AG04449 (cell line): ENCODE measurements around the gene GPR34.

ENCODE experiments used
- CTCF ChIA-PET: fragments of 350-600 bp; formaldehyde crosslinking; extraction: SDS; loops from one replicate; lab custom pipeline; 2021; ENCODE audit warnings: antibody characterized with exemption; lab: Yijun Ruan, JAX
- POLR2A ChIA-PET: fragments of 400-600, 350-600 bp; formaldehyde crosslinking; extraction: SDS; loops from one replicate; lab custom pipeline; 2020; ENCODE audit warnings: antibody characterized with exemption, inconsistent platforms; lab: Yijun Ruan, JAX
- DNase-seq: peaks from one replicate; pipeline ENCODE4 v3.0.0-alpha.2; 2010; ENCODE audit warnings: low read depth, low spot score
- H3K4me3 ChIP-seq: 2 replicates; pipeline ENCODE4 v1.5.1; 2011; ENCODE audit warnings: low read depth, mild to moderate bottlenecking, control low read depth, low read length
- CTCF ChIP-seq: IDR thresholded peaks from one replicate; pipeline ENCODE4 v1.5.1; 2011; ENCODE audit warnings: mild to moderate bottlenecking, moderate library complexity, low read length, control low read depth, inconsistent platforms; ENCODE audit not compliant: insufficient read depth; ENCODE audit errors: missing control alignments

GPR34 gene

GRCh38 chrX:41688156-41688555 is 617 bp upstream of the GPR34 start:
- CTCF ChIA-PET: no interaction called here
- DNase-seq: no peak
- POLR2A ChIA-PET: no interaction called here
- no peak for TF ChIP-seq CTCF
- H3K4me3 ChIP-seq: no peak overlapping the region

DNA sequence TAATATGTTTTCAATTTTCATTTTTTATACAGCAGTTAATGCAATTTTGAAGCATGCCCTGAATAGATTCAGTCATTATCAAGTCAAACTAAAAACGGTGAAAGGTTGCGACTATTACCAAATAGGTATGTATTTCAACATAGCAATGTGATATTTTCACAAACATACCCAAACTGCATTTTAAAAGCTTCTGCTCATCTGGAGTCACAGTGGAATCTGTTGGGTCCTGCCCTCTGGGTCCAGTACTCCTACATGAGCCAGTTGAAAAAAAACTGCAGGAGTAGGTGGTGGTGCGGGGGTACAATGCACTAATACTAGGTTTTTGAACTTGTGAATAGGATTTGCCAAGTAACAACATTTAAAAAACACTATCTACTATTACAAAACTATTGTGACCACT is 938 bp downstream of the GPR34 start:
- ChIA-PET CTCF (no interaction called here), POLR2A (no interaction called here)
- DNase-seq: no peak
- no peak overlapping the region for H3K4me3 ChIP-seq
- no peak for TF ChIP-seq CTCF

DNA sequence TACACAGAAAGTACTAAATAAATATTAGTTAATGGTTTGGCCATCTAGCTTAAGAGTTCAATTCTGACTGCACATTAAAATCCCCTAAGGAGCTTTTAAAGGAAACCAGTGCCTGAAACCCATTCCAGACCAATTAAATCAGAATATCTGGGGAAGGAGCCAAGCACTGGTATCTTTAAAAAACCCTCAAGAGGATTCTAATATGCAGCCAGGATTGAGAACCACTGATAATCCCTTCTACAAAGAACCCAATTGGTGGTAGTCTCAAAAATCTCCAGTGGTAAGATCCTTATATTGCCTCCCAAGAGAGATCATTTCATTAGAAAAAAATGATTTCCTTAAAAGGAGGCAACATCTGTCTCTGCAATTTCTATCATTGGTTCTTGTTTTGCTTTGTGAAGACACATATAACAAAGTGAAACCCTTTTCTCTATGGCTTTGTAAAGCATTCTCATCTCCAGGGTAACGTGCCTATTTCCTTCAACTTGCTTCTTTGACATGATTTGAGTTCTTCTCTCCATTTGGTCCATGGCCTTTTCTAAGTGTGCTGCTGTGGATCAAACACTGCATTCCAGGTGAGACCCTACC is 3.5 kb downstream of the GPR34 start:
- no peak for TF ChIP-seq CTCF
- peak; percentile 63 for DNase-seq
- POLR2A ChIA-PET: no interaction called here
- H3K4me3 ChIP-seq: no peak overlapping the region
- CTCF ChIA-PET: interaction anchor here (0.8 kb wide), 1 partner anchor 19 kb away, joined by 3 read pairs; no protein-coding TSS in a partner anchor

DNA sequence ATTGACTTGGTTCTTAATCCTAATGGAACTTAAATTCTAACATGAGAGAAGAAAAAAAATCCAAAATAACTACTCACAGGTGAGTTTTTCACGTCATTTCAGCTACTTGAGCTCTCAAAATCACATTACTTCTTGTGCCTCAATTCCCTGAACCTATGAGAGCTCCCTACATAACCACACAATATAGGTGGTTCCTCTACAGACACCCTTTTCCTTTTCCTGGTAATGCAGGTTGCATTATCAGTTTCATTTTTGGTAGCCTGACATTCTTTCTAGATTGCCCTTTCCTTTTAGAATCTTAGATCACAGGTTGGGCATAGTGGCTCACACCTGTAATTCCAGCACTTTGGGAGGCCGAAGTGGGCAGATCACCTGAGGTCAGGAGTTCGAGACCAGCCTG is 4.3 kb downstream of the GPR34 start:
- no peak overlapping the region for H3K4me3 ChIP-seq
- POLR2A ChIA-PET: no interaction called here
- TF ChIP-seq CTCF: no peak
- CTCF ChIA-PET: no interaction called here
- no peak for DNase-seq

GRCh38 chrX:41695426-41695825 is 6.7 kb downstream of the GPR34 start:
- DNase-seq: no peak
- POLR2A ChIA-PET: no interaction called here
- CTCF ChIA-PET: no interaction called here
- no peak overlapping the region for H3K4me3 ChIP-seq
- no peak for TF ChIP-seq CTCF

- ChIA-PET POLR2A (no interaction called here), CTCF (no interaction called here)
- TF ChIP-seq CTCF: no peak
- no peak for DNase-seq
- no peak overlapping the region for H3K4me3 ChIP-seq
Measured at GRCh38 chrX:41703574-41704029, 14.8 kb downstream of the GPR34 start.
